ENCODE data around the gene CUEDC2.

CUEDC2 gene

GRCh38 chr10:102424145-102424544 is 8.2 kb downstream of the CUEDC2 start:
- DNase-seq: no peak

GRCh38 chr10:102423372-102423968 is 8.9 kb downstream of the CUEDC2 start:
- DNase-seq: no peak

GRCh38 chr10:102422545-102423129 is 9.7 kb downstream of the CUEDC2 start:
- peak; percentile 59 for DNase-seq

- DNase-seq: peak; percentile 28
Measured at GRCh38 chr10:102421757-102422512, 10.4 kb downstream of the CUEDC2 start.

- no peak for DNase-seq
Measured at GRCh38 chr10:102421507-102421756, 10.9 kb downstream of the CUEDC2 start.

- DNase-seq: peak; percentile 97
Measured at GRCh38 chr10:102420714-102421506, 11.5 kb downstream of the CUEDC2 start, which contains the start of gene FBXL15. TSS of gene FBXL15 (plus strand) at chr10:102420836. CDS start at chr10:102421130, 294 bp downstream.

GRCh38 chr10:102420181-102420713 is 12.1 kb downstream of the CUEDC2 start:
- no peak for DNase-seq

GRCh38 chr10:102419269-102420180 is 12.8 kb downstream of the CUEDC2 start:
- DNase-seq: peak; percentile 74

- DNase-seq: no peak
Measured at GRCh38 chr10:102418622-102419268, 13.6 kb downstream of the CUEDC2 start, which contains the start of gene PSD. TSS of gene PSD (minus strand) at chr10:102418785. CDS start at chr10:102417038, 1,747 bp downstream.

GRCh38 chr10:102416695-102417094 is 15.7 kb downstream of the CUEDC2 start:
- no peak for DNase-seq

GRCh38 chr10:102416283-102416682 is 16.1 kb downstream of the CUEDC2 start:
- no peak for DNase-seq

GRCh38 chr10:102414749-102415148 is 17.6 kb downstream of the CUEDC2 start:
- no peak for DNase-seq

- DNase-seq: no peak
Measured at GRCh38 chr10:102413806-102414561, 18.4 kb downstream of the CUEDC2 start.

GRCh38 chr10:102413053-102413705 is 19.2 kb downstream of the CUEDC2 start:
- peak; percentile 57 for DNase-seq

GRCh38 chr10:102412293-102412692 is 20.1 kb downstream of the CUEDC2 start:
- DNase-seq: no peak

- no peak for DNase-seq
Measured at GRCh38 chr10:102411341-102412255, 20.8 kb downstream of the CUEDC2 start.

GRCh38 chr10:102410429-102411073 is 21.8 kb downstream of the CUEDC2 start:
- DNase-seq: peak; percentile 85
